GM19397 (cell line): Measurements from ENCODE around the gene KRT32.

Source experiments
- ATAC-seq: cut with Tn5 transposase; IDR thresholded peaks from one replicate; pipeline ENCODE4 v1.9.1; 2021; ENCODE audit warnings: mild to moderate bottlenecking, moderate library complexity; ENCODE audit not compliant: unreplicated experiment

The KRT32 gene

DNA sequence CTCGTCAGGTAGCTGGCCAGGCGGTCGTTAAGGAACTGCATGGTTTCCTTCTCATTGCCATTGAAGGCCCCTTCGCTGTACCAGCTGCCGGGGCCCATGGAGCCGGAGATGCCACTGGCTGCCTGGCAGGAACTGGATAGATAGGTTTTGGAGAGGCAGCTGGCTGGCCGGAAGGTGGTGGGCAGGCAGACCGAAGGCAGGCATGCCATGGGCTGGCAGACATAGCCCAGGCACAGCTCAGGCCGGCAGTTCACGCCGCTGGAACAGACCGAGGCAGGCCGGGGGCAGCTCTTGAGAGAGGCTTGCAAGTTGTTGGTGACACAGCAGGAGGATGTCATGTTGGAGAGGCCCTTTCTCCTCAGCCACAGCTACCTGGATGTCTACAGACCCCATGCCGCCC, at the start of gene KRT32:
Gene KRT32, minus strand, starts transcription at position 399 of the 400 bp plus-strand sequence. Its CDS starts 61 bp downstream, at position 338.
- ATAC-seq = no peak

DNA sequence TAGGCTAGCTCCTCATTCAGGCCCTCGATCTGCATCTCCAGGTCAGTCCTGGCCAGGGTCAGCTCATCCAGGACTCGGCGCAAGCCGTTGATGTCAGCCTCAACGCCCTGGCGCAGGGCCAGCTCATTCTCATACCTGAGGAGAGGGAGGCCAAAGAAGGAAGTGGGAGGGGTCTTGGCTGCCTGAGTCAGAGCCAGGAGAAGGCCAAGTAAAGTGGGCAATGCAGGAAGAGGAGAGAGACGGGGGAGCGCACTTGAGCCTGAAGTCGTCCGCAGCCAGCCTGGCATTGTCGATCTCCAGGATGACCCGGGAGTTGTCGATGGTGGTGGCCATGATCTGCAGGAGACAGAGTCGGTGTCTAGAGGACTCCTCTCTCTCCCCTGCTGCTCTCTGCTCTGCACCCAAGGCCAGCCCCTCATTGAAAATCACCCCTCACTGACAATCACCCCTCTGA, 49.7 kb upstream of the KRT32 start:
- no peak for ATAC-seq

DNA sequence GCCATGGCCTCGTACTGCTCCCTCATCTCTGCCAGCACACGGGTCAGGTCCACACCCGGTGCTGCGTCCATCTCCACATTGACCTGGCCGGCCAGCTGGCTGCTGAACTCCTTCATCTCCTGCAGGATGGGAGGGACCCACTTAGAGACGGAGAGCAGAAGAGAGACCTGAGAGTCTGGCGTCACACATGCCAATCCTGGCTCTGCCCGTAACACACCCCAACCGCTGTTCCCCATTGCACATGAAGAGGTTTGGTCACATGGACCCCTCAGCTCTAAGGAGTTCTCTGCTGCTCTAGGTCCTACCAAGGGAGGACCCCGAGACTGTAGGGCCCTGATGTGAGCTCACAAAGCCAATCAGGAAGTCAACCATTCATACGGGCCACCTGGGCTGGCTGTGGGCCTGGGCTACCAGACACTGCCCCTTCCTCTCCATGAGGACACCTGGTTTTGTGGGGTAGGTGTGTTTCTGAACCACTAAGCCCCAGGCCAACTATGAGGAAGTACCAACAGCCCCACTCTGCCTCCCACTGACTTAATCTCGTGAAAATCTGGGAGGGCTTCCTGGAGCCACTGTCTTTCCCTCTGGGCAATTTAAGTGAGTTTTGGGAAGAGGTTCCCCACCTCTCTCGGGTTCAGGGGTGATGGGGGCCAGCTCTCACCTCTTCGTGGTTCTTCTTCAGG, 49.1 kb upstream of the KRT32 start:
- no peak for ATAC-seq

DNA sequence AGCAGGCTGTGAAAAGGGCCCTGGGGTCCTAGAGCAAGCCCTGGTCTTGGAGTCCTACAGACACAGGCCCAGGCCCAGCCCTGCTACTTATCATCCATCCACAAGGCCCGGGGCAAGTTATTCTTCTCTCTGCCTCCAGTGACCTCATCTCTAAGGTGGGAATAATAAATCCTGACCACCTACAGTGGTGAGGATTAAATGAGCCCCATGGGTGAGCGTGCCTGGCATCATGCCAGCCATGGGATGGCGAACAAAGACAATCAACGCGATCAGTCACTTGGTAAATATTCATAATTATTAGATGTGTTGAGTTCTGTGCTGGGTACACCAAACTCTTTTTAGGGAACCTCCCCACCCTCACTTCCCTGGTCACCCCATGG, 46.0 kb upstream of the KRT32 start:
- ATAC-seq = no peak

DNA sequence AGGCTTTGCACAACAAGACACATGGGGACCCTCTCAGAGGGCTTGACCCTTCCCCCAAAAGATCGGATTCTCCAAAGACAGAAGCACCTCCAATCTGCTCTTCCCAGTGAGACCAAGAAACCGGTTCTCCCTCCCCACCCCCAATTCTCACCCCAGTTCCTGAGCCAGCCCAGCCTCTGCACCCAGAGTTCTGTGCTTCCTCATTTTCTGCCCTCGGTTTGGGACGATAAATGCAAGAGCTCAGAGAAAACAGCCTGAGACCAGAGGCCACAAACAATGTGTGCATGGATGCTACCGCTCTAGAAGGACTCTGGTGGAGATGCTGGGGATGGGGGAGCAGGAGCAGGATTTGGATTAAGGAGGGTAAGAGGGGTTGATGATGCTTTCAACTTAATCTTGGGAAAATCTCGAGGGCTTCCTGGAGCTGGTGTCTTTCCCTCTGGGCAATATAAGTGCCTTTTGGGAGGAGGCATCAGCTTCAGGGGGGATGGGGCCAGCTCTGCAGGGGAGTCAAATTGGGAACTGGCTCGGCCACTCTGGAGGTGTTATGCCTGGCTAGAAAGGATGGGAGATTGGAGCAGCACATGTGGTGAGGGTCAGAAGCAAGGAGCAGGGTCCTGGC, 45.5 kb upstream of the KRT32 start:
- ATAC-seq = no peak

DNA sequence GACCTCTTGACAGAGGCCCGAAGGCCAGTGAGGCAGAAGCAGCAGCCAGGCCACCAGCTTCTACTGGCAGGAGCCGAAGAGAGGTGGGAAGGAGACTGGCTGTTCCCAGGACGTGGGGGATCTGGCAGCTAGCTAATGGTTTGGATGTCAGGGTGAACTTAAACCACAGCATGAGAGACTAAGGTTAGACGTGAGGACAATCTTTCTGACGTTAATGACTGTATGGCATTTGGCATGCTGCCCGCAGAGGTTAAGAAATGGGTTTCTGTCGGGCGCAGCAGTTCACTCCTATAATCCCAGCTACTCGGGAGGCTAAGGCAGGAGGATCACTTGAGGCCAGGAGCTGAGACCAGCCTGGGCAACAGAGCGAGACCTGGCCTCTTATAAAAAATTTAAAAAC, 44.5 kb upstream of the KRT32 start:
- ATAC-seq = no peak

DNA sequence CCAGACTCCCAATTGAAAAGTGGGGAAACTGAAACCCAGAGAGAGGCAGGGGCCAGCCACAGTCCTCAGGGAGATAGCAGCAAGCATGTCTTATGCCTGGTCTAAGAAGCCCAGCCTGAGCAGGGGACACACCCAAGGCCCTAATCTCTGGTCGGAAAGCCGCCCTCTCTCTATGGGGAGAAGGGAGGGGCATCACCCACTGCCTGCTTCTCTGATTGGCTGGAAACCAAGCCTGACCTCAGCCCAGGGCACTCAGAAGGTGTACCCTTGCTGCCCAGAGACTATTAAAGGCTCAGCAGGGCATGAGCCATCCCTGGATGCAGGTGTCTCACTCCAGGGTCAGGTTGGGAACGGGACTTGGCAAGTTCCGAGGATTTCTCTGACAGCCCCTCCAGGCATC, 43.9 kb upstream of the KRT32 start:
- no peak for ATAC-seq

DNA sequence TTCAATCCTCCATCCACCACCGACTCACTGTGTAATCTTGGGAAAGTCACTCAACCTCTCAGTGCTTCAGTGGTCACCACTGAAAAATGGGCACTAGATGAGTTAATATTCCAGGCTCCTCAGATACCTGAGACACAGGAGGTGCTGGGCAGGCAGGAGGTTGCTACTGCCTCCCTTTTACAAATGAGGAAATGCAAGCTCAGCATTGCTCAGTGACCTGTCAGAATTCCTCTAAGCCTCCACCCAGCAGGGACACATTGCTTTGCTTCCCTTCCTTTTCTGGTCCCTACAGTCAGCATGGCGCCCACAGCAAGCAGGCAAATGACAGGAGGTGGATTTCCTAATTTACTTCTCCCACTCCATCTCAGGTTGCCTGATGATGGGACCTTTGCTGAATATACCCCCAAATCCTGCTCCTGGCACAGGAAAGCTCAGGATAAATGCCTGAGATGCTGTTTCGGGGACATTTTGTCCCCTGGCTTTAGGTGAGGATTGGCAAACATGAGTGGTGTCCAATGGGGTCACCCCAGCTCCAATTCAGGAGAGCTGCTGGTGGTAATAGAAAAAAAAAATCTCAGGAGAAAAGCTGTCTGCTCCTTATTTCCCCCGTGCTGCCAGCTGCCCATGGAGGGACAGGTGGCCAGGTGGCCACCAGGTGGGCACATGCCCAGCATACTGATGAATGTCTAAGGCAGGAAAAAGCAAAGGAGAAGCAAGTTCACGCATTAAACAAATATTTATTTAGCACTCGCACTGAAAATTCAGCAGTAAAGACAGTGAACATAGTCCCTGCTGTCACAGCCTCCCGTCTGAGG, 43.3 kb upstream of the KRT32 start:
- no peak for ATAC-seq

DNA sequence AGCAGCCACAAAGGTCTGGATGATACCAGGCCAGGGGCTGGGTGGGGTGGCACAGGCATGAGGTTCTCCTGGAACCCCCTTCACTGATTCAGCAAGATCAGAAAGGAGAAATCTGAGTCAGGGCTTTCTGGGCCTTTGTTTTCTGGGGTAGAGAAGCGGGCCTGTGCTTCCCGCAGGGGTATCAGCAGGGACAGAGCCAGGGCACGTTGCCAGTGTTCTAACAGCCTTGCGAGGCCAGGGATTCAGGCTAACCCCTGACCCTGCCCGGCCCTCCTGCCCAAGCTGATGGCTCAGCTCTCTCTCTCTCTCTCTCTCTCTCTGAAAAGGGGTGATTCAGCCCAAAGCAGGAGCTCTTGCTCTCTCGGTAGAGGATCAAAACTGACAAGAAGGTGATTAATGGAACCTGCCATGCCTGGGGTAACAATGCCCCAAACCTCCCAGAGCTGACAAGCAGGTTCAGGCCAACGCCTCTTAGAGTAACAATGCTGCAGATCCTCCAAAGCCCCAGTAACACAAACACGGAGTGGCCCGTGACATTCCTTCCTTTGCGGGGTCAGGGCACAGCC, 40.2 kb upstream of the KRT32 start:
- ATAC-seq = no peak

DNA sequence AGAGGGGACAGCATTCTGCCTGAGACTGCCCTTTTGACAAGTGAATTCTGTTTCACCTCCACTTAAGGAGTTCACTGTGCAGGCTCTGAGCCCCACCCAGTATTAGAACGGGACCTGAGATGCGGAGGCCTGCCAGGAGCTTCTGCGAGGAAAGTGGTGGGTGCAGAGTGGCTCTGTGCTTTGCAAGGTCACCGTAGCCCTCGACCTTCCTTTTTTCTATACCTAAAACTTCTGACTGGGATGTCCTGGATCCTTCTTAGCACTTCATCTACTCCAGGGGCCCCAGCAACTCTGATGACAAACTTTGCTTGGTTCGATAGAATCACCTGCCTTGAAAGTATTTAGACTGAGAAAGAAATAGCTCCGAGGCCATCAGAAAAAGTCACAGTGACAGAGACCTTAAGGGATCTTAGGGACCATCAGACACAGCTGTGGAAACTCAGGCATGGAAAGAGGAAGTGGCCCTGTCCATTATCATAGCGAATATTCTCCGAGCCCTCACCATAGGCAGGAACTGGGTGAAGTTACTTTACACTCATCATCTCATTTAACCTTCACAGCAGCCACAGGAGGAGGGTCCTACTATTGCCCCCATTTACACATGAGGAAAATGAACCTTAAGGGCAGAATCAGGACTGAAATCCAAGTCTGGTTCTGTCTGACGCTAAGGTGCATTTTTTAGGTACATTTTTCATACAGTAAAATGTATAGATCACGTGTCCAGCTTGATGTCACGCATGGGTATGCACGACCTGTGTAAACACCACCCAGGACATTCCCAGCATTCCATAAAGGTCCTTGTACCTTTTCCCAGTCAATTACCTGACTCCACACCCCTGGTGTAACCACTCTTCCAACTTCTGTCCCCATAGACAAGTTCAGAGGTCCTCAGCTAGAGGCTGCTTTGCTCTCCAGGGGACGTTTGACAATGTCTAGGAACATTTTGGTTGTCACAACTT, 38.9 kb upstream of the KRT32 start:
- no peak for ATAC-seq

DNA sequence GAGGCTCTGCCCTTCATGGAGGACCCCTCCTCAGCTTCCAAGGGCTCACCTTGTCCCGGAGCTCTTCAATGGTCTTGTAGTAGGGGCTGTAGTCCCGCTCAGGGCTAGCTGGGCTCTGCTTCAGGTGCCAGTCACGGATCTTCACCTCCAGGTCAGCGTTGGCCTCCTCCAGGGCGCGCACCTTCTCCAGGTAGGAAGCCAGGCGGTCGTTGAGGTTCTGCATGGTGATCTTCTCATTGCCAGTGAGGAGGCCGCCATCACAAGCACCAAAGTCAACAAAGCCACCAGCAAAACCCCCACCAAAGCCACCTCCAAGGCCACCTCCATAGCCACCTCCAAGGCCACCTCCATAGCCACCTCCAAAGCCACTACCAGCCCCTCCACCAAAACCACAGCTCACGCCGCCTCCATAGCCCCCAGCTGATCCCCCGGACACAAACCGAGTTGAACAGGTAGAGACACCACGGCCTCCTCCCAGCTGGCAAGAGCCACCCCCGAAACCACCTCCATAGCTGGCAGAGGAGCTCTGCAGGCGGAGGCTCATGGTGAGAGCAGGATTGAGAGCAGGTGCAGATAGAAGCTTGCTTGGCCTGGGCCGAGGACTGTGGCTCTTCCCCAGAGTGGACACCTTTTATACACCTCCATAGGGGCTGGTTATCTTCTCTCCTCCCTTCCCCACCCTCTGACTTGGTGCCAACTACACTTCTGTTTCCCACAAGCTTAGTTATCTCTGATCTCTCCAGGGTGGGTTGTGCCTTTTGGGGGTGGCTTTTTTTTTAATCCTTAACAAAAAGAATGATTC, 38.0 kb upstream of the KRT32 start, which contains the start of gene KRT13:
Gene KRT13, minus strand, starts transcription at position 606 of the 802 bp plus-strand sequence. Its CDS starts 62 bp downstream, at position 544.
- ATAC-seq = no peak

DNA sequence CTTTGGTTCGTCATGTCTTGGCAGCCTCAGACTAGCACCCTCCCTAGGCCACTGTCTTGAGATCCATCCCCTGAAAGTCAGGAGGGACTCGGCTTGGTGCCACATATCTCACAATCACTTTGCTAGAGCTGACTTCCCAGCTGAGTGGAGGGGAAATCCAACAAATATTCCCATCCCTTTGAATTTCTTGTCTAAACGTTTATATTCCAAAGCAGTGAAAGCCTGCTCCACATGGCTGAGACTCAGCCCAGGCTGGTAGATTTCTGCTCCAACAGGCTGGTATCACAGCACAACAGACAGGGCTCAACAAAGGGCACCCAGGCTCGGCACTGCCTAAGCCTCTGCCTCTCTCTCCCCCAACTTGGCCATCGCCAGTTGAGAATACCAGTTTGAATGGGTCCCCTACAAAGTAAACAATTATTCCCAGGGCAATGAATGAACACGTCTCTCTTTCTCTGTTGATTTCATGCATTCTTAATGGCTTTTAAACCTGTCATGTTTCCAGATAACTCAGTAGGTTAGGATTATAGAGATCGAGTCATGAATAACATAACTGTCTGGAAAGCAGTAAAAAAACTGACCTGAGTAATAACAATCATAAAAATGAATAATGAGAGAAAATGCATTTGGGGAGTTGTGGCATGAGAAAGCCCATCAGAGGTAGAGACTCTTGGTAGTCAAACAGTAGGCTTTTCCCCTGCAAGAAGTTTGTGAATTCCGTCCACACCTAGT, 37.2 kb upstream of the KRT32 start:
- ATAC-seq = no peak

DNA sequence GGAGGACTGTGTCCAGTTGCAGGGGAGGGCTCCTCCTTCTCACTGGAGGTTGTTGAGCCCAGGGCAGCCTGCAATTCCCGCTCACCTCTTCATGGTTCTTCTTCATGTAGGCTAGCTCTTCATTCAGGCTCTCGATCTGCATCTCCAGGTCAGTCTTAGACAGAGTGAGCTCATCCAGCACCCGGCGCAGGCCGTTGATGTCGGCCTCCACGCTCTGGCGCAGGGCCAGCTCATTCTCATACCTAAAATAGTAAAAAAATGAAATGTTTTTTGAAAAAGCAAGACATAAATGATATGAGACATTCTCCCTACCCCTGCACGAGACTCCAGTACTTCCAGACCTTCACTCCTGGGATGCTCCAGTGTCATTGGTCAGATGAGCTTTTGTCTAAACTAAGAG, 36.0 kb upstream of the KRT32 start:
- no peak for ATAC-seq

DNA sequence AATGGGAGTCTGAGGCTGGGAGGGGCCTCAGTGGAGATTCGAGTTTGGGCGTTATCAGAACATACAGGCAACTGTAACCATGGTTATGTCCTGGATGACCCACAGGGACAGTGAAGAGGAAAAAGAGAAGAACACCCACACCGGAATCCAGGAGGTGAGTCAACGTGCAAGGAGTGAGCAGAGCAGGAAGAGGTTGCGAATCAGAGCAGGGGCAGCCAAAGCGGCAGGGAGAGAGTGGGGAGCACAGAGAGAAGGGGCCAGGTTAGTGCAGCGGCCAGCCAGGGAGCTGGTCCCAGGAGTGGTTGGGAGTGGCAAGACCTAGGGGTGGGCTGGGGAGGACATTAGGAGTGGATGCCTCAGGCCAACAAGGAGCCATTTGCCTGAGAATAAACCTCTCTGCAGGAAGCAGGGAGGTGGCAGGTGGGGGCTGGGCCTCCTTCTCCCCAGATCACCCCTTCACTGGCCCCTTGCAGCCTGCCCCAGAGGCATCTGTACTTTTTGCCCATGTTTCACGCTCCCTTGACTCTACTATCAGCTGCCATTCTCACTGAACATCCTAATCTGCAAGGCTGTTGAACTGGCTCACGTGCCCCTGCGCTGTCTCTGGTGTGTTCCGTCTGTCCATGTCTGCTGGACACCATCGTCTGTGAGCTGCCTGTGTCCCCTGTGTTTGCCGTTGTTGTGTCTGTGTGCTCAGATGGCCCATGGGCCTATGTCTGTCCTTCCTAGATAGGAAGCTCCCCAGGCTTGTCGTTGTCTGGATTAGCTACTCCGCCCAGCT, 33.1 kb upstream of the KRT32 start:
- ATAC-seq = no peak

DNA sequence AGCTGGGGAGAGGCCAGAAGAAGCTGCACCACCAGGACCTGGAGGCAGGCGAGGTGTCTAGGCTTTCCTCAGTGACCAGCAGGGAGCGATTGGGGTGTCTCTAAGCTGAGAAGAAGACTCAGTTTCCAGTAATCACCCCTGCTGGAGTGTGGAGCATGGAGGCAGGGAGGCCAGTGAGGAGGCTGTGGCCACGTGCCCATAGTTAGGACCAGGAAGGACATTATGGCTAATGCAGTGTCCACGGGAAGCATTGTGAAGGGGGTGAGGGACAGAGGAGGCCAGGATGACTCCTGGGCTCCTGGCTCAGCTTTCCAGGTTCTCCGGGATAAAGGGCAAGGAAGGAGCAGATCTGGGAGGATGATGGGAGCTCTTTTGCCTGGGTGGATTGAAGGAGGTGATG, 32.5 kb upstream of the KRT32 start:
- no peak for ATAC-seq

DNA sequence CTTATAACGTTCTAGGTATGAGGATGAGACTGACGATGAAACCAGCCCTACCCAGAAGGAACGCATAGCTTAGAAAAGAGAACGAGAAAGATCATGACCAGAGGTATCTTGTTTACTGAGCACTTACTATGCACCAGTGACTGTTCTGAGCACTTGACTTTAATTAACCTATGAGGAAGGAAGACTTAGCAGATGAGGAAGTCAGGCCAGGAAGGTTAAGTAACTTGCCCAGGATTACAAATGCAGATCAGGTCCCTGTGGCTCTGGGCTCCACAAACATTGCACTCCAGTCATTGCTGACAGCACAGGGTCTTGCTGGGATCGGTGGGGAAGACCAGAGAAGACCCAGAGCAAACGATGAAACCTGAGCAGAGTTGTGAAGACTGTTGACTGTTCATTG, 31.1 kb upstream of the KRT32 start:
- no peak for ATAC-seq

DNA sequence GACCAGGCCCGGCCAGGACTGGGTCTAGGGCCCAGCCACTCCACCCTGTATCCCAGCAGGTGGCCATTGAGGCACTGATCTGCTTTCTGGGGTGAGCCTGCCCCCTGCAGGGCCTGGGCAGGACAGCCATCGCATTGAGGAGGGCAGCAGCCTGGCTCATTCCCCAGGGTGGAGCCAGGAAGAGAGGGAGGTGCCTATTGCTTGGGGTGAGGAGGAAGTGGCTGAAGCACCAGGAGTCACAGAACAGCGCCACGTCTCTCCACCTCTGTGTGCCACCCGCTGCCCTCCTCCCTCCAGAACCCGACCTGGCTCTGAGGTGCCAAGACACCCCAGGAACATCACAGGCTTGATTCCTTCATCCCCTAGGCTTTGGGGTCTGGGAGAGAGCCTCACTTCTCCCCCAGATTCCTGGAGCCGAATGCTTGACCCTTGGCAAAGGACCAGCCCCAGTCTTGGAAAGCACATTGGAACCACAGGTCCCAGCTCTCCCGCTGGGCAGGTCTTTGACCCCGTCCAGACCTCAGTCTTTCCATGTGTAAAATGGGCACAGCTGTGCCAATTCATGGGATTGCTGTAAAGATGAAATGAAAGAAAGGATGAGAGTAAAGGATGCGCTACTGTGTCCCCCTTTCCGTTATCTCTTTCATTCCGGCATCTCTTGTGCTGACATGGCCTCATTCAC, 29.8 kb upstream of the KRT32 start:
- ATAC-seq = peak; percentile 64

DNA sequence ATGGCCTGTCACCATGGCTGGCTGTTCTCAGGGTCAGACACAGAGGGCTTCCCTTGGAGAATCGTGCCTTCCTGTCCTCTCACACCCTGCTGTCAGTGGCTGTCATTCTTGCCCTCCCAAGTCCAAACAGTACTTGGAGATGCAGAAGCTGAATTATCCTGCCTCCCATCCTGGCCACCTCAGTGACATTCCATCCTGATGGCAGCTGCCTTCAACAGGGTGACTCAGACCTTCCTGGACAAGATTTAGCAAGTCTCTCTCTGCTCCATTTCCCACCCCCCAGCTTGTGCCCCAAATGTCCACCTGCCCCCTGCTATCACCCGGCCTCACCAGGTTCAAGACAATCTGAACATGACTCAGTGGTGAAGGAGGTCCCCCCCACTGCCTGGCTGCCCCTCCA, 27.3 kb upstream of the KRT32 start:
- ATAC-seq = no peak
